ENCODE data around the gene SRGAP2.
A peak's percentile ranks its signal among the peaks of the same experiment; 100 is the strongest.
"Not testable (repeated sequence)": the region's sequence is repeated elsewhere in the genome, so short reads cannot be mapped to it uniquely, and the experiment has no call there.

SRGAP2 gene

GRCh38 chr1:206202789-206203363, 465 bp upstream of the SRGAP2 start, which contains the start of gene FAM72A:
TSS of gene FAM72A (minus strand) at chr1:206202839. CDS start at chr1:206202025, 814 bp downstream.
- peak; percentile 100 for DNase-seq
- in situ Hi-C loops (cut with HindIII; ENCODE audit: low pct_ligation_motif_present, low pct_unique_long_range_greater_than_20kb, low sequenced_read_pairs) = not testable (repeated sequence)

GRCh38 chr1:206204159-206204511, 794 bp downstream of the SRGAP2 start:
- DNase-seq; in situ Hi-C loops (cut with HindIII; ENCODE audit: low pct_ligation_motif_present, low pct_unique_long_range_greater_than_20kb, low sequenced_read_pairs): not testable (repeated sequence)

- DNase-seq; in situ Hi-C loops (cut with HindIII; ENCODE audit: low pct_ligation_motif_present, low pct_unique_long_range_greater_than_20kb, low sequenced_read_pairs): not testable (repeated sequence)
Measured at GRCh38 chr1:206204871-206205270, 1.5 kb downstream of the SRGAP2 start.

GRCh38 chr1:206205569-206205968, 2.2 kb downstream of the SRGAP2 start:
- DNase-seq; in situ Hi-C loops (cut with HindIII; ENCODE audit: low pct_ligation_motif_present, low pct_unique_long_range_greater_than_20kb, low sequenced_read_pairs): not testable (repeated sequence)

GRCh38 chr1:206210802-206211201, 7.5 kb downstream of the SRGAP2 start:
- DNase-seq; in situ Hi-C loops (cut with HindIII; ENCODE audit: low pct_ligation_motif_present, low pct_unique_long_range_greater_than_20kb, low sequenced_read_pairs): not testable (repeated sequence)

- in situ Hi-C loops (cut with HindIII; ENCODE audit: low pct_ligation_motif_present, low pct_unique_long_range_greater_than_20kb, low sequenced_read_pairs) = not testable (repeated sequence)
Measured at GRCh38 chr1:206215600-206216392, 12.5 kb downstream of the SRGAP2 start.

GRCh38 chr1:206218285-206218684, 14.9 kb downstream of the SRGAP2 start:
- in situ Hi-C loops (cut with HindIII; ENCODE audit: low pct_ligation_motif_present, low pct_unique_long_range_greater_than_20kb, low sequenced_read_pairs); DNase-seq: not testable (repeated sequence)

More at GRCh38 chr1:206215600-206216392, 12.5 kb downstream of the SRGAP2 start:
- DNase-seq = not testable (repeated sequence)

GRCh38 chr1:206218765-206219164, 15.4 kb downstream of the SRGAP2 start:
- DNase-seq; in situ Hi-C loops (cut with HindIII; ENCODE audit: low pct_ligation_motif_present, low pct_unique_long_range_greater_than_20kb, low sequenced_read_pairs): not testable (repeated sequence)

- DNase-seq; in situ Hi-C loops (cut with HindIII; ENCODE audit: low pct_ligation_motif_present, low pct_unique_long_range_greater_than_20kb, low sequenced_read_pairs): not testable (repeated sequence)
Measured at GRCh38 chr1:206219514-206220331, 16.4 kb downstream of the SRGAP2 start.

- in situ Hi-C loops (cut with HindIII; ENCODE audit: low pct_ligation_motif_present, low pct_unique_long_range_greater_than_20kb, low sequenced_read_pairs) = not testable (repeated sequence)
Measured at GRCh38 chr1:206220332-206221000, 17.1 kb downstream of the SRGAP2 start.

GRCh38 chr1:206221585-206221984, 18.2 kb downstream of the SRGAP2 start:
- in situ Hi-C loops (cut with HindIII; ENCODE audit: low pct_ligation_motif_present, low pct_unique_long_range_greater_than_20kb, low sequenced_read_pairs); DNase-seq: not testable (repeated sequence)

More at GRCh38 chr1:206220332-206221000, 17.1 kb downstream of the SRGAP2 start:
- DNase-seq = peak; percentile 33

- DNase-seq; in situ Hi-C loops (cut with HindIII; ENCODE audit: low pct_ligation_motif_present, low pct_unique_long_range_greater_than_20kb, low sequenced_read_pairs): not testable (repeated sequence)
Measured at GRCh38 chr1:206224190-206224776, 20.9 kb downstream of the SRGAP2 start.

GRCh38 chr1:206225386-206225785, 22.0 kb downstream of the SRGAP2 start:
- DNase-seq; in situ Hi-C loops (cut with HindIII; ENCODE audit: low pct_ligation_motif_present, low pct_unique_long_range_greater_than_20kb, low sequenced_read_pairs): not testable (repeated sequence)

- in situ Hi-C loops (cut with HindIII; ENCODE audit: low pct_ligation_motif_present, low pct_unique_long_range_greater_than_20kb, low sequenced_read_pairs); DNase-seq: not testable (repeated sequence)
Measured at GRCh38 chr1:206226886-206227285, 23.5 kb downstream of the SRGAP2 start.

GRCh38 chr1:206229286-206229685, 25.9 kb downstream of the SRGAP2 start:
- DNase-seq; in situ Hi-C loops (cut with HindIII; ENCODE audit: low pct_ligation_motif_present, low pct_unique_long_range_greater_than_20kb, low sequenced_read_pairs): not testable (repeated sequence)

GRCh38 chr1:206231989-206232388, 28.6 kb downstream of the SRGAP2 start:
- DNase-seq = not testable (repeated sequence)

GRCh38 chr1:206232970-206233645, 29.8 kb downstream of the SRGAP2 start:
- in situ Hi-C loops (cut with HindIII; ENCODE audit: low pct_ligation_motif_present, low pct_unique_long_range_greater_than_20kb, low sequenced_read_pairs); DNase-seq: not testable (repeated sequence)

More at GRCh38 chr1:206231989-206232388, 28.6 kb downstream of the SRGAP2 start:
- in situ Hi-C loops (cut with HindIII; ENCODE audit: low pct_ligation_motif_present, low pct_unique_long_range_greater_than_20kb, low sequenced_read_pairs) = not testable (repeated sequence)

Data from ACHN (cell line).